Calu3 (cell line): ENCODE results near the gene GTF2H1. TPM values are rescaled to one million over a fixed set of nuclear protein-coding genes. Genes with fewer than 3 reads are reported as not detected.

Experiments
- BruUV-seq: library from RNA; stranded (reverse); fragments of 400-500 nt; replicated peaks from 2 replicates; lab custom pipeline; 2021; lab: Mats Ljungman, UMichigan
- CTCF ChIA-PET: fragments of 300-600 bp; sonication (Branson Sonifier 250); formaldehyde crosslinking; loops from one replicate; lab custom pipeline; 2022; ENCODE audit warnings: antibody characterized with exemption; lab: Charles Lee
- DNase-seq: peaks from one replicate; pipeline ENCODE4 v3.0.0; 2022
- H3K27ac Mint-ChIP-seq: one replicate; pipeline ENCODE4 v1.8.0; 2022; ENCODE audit warnings: mixed read lengths; ENCODE audit not compliant: unreplicated experiment
- H3K27me3 Mint-ChIP-seq: one replicate; pipeline ENCODE4 v1.8.0; 2022; ENCODE audit warnings: mixed read lengths; ENCODE audit not compliant: unreplicated experiment
- H3K36me3 Mint-ChIP-seq: one replicate; pipeline ENCODE4 v1.8.0; 2022; ENCODE audit warnings: mild to moderate bottlenecking, moderate library complexity, mixed read lengths; ENCODE audit not compliant: insufficient read depth, unreplicated experiment
- H3K4me1 Mint-ChIP-seq: one replicate; pipeline ENCODE4 v1.8.0; 2022; ENCODE audit warnings: mild to moderate bottlenecking, low read depth, mixed read lengths; ENCODE audit not compliant: unreplicated experiment
- H3K4me3 Mint-ChIP-seq: one replicate; pipeline ENCODE4 v1.8.0; 2022; ENCODE audit warnings: mild to moderate bottlenecking, low read depth, moderate library complexity, mixed read lengths; ENCODE audit not compliant: unreplicated experiment
- H3K9me3 Mint-ChIP-seq: one replicate; pipeline ENCODE4 v1.8.0; 2022; ENCODE audit warnings: low read depth, mixed read lengths; ENCODE audit not compliant: unreplicated experiment
- intact Hi-C: fragments of 100-400 bp; cut with micrococcal nuclease; formaldehyde crosslinking; loops from one replicate; pipeline ENCODE4 v1.10.0; 2022; ENCODE audit not compliant: unreplicated experiment
- total RNA-seq: library from RNA; stranded (reverse); gene quantifications from 2 replicates; pipeline ENCODE4 v1.2.3, GENCODE V29; 2022
- TF ChIP-seq, protein P1 (sequence below): fragments of 200-600 bp; IDR thresholded peaks from one replicate; pipeline ENCODE4 v1.8.0; 2022; ENCODE audit warnings: antibody characterized with exemption; ENCODE audit not compliant: unreplicated experiment

Gene GTF2H1
- total RNA-seq, 1 experiment from 2014 or later: 43.0 TPM

DNA sequence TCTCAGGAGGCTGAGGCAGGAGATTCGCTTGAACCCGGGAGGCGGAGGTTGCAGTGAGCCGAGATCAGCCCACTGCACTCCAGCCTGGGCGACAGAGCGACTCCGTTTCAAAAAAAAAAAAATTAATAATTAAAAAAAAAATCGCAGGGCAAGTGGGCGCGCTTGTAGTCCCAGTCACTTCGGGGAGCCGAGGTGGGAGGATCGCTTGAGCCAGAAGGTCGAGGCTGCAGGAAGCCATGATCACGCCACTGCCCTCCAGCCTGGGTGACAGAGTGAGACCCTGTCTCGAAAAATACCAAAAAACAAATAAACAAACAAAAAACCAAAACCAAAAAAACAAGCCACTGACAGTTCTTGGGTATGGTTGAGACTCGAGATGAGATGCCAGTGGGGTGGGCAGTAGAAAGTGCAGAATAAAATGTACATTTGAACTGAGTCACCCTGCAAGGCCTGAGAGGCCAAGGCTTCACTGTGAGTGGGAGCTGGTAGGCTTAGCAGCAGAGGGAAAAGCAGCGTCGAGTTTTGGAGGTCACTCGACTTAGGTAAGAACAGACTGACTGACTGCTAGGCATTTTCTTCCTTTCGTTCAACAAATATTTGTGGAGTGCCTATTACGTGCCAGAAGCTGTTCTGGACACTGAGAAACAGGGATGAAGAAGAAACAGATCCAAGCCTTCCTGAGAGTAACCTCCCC, 71.4 kb downstream of the GTF2H1 start:
- Mint-ChIP-seq H3K36me3 (peaks cover 52% of the 10 kb centered on the region), H3K27me3 (no peaks in the 10 kb centered on the region), H3K4me1 (peaks cover 2% of the 10 kb centered on the region), H3K4me3 (peak overlapping the region; percentile 98), H3K27ac (peak overlapping the region; percentile 98), H3K9me3 (no peaks in the 10 kb centered on the region)
- TSS peak; percentile 92 for BruUV-seq
- intact Hi-C loops: loop anchor here (1.0 to 10.0 kb wide), 2 partner anchors 9 to 131 kb away; partner anchors contain the start of gene TSG101
- TF ChIP-seq, protein P1, sequence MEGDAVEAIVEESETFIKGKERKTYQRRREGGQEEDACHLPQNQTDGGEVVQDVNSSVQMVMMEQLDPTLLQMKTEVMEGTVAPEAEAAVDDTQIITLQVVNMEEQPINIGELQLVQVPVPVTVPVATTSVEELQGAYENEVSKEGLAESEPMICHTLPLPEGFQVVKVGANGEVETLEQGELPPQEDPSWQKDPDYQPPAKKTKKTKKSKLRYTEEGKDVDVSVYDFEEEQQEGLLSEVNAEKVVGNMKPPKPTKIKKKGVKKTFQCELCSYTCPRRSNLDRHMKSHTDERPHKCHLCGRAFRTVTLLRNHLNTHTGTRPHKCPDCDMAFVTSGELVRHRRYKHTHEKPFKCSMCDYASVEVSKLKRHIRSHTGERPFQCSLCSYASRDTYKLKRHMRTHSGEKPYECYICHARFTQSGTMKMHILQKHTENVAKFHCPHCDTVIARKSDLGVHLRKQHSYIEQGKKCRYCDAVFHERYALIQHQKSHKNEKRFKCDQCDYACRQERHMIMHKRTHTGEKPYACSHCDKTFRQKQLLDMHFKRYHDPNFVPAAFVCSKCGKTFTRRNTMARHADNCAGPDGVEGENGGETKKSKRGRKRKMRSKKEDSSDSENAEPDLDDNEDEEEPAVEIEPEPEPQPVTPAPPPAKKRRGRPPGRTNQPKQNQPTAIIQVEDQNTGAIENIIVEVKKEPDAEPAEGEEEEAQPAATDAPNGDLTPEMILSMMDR: no peak
- no peak for DNase-seq
- CTCF ChIA-PET: interaction anchor here (1.2 to 4.4 kb wide), 2 partner anchors 10 to 278 kb away, joined by 3 to 41 read pairs; no protein-coding TSS in a partner anchor

DNA sequence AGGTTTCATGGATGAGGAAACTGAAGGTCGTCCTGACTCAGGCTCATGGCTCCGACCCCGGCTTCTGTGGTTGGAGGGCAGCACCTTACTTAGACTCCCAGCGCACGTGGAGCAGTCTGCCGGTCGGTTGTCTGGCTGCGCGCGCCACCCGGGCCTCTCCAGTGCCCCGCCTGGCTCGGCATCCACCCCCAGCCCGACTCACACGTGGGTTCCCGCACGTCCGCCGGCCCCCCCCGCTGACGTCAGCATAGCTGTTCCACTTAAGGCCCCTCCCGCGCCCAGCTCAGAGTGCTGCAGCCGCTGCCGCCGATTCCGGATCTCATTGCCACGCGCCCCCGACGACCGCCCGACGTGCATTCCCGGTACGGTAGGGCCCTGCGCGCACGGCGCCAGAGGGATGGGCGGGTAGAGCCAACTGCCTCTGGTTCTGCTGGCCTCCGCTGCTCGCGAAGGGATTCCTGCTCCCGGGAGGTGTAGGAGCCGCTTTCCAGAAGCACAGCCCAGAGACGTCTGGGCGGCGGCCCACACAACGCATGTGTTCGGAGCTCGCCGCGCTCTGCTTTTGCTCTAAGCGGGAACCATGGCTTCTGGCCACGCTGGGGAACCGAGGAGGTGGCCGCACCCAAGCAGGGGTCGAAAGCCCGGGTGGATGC, 72.0 kb downstream of the GTF2H1 start, which contains the start of gene LDHA:
LDHA (plus strand) TSS at position 289 of the 653 bp plus-strand sequence. CDS start 2,280 bp downstream, outside the sequence.
- no peaks in the 10 kb centered on the region for H3K9me3 Mint-ChIP-seq
- DNase-seq: peak; percentile 98
- TF ChIP-seq, protein P1: no peak
- H3K27ac Mint-ChIP-seq: peak within 1 kb of the TSS; percentile 98
- H3K36me3 Mint-ChIP-seq: peaks cover 58% of the 10 kb centered on the region
- CTCF ChIA-PET: interaction anchor here (0.6 to 4.4 kb wide), 4 partner anchors 11 to 329 kb away, joined by 3 to 41 read pairs (median 4); no protein-coding TSS in a partner anchor
- intact Hi-C loops: loop anchor here (1.0 to 10.0 kb wide), 2 partner anchors 10 to 130 kb away; partner anchors contain the start of gene TSG101
- peak within 1 kb of the TSS; percentile 98 for H3K4me3 Mint-ChIP-seq
- TSS peak; percentile 38 for BruUV-seq
- H3K27me3 Mint-ChIP-seq: no peaks in the 10 kb centered on the region
- no peaks in the 10 kb centered on the region for H3K4me1 Mint-ChIP-seq

DNA sequence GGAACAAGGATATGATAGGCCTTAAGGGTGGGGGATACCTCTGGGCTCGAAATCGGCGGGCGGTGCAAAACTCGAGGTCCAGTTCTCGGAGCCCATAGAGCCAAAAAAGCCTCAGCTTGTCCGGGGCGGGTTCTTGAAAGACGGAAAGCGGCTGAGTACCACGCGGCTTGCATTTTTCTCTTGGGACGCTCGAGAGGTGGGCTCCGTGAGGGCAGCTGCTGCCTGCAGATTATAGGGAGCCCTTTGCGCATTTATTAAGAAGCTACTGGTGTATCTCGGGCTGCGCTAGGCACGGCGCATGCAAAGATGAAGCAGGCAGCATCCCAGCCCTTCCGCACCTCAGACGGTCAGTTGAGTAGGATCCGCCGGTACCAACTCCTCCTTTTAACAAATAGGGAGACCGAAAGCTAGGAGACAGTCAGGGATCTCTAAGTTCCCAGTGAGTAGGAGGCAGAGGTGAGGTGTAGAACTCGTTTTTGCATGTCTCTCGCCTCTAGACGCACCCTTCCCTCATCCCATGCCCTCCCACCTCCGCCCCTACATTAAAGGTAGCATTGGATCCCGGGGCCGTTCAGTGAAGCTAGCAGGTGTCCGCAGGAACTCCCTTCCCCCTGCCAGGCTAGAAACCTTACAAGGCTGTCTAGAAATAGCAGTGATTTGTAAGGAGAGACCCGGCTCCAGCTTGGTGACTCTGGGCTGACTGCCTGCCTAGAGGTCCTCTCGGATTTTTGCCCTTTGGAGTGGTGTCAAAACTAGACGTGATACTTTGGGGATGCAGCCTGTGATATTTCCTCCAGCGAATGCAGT, 72.8 kb downstream of the GTF2H1 start:
- CTCF ChIA-PET: interaction anchor here (0.6 to 4.4 kb wide), 6 partner anchors 11 to 330 kb away, joined by 3 to 41 read pairs (median 4); no protein-coding TSS in a partner anchor
- Mint-ChIP-seq H3K27me3 (no peaks in the 10 kb centered on the region), H3K9me3 (no peaks in the 10 kb centered on the region), H3K4me3 (peak overlapping the region; percentile 98), H3K4me1 (no peaks in the 10 kb centered on the region), H3K36me3 (peaks cover 65% of the 10 kb centered on the region), H3K27ac (peak overlapping the region; percentile 98)
- intact Hi-C loops: loop anchor here (1.0 to 10.0 kb wide), 4 partner anchors 11 to 130 kb away; partner anchors contain the start of genes GTF2H1, HPS5 and TSG101
- BruUV-seq: no TSS peak
- DNase-seq: no peak
- TF ChIP-seq, protein P1: no peak
